NCI-H524 treated with DMSO at 0.1 percent for 48 hours (cell line): Measurements from ENCODE around the gene CIBAR2.
A peak's percentile ranks its signal among the peaks of the same experiment; 100 is the strongest.

Source experiments
- DNase-seq: peaks from one replicate; lab custom pipeline; 2025; lab: John Stamatoyannopoulos, UW

CIBAR2 gene

DNA sequence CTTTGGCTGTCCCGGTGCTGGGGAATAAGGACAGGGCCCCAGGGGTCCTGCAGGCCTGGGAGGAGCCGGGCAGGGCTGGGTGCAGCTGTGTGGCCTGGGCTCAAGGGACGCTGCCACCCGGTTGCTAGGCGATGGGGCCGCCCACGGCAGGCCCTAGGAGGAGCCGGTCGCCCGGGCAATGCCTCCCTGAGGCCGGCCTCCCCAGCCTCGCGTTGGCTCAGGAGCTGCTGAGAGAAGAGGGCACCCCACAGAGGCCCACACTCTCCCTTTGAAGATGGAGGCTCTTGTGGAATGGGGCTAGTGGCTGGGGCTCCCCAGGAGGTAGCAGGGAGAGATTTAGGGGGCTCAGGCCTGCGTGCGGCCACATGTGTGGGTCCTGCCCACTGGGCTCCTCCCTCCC lies at the start of gene CIBAR2:
Gene CIBAR2, minus strand, starts transcription at position 109 of the 400 bp plus-strand sequence. CDS start 120 bp downstream, outside the sequence.
- DNase-seq = no peak

GRCh38 chr16:85159179-85159980 lies 47.1 kb upstream of the CIBAR2 start:
- no peak for DNase-seq

- DNase-seq = no peak
Observed at GRCh38 chr16:85158743-85159178, 46.5 kb upstream of the CIBAR2 start.

DNA sequence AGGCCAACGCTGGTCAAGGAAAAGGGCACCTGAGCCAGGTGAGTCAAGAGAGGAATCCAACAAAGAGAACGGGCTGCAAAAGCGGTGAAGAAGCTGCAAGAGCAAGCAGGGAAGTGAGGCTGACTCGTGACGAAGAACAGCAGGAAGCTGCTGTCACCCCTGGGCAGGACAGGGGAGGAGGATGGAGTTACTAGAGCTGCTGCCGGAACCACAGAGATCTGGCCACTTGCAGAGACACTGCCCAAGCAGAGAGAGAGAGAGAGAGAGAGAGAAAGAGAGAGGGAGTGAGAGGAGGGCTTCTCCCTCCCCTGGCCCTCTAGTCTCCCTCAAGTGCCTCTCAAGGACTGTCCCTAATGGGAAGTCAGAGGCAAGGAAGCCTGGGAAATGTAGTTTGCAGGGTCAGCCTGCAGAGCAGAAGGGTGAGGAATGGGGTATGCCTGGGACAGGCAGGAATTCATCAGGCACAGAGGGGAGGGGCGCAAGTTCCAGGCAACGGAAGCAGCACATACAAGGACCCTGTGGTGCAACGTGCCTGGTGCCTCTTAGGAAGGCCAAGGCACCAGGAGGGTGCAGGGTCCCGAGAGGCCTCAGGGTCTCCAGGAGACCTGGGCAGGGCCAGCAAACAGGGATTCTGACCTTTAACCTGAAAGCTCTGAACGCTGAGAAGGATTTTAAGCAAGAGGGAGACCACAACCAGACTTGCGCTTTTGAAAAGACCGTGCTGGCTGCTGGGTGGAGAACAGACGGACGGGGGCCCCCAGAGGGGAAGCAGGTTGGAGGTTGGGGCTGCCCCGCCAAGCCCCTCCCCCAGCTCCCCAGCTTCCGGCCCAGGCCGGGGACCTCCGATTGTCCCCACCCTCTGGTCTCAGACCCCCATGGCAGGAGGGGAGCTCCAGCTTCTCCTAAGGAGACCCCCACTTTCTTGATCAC lies 45.8 kb upstream of the CIBAR2 start:
- DNase-seq = peak; percentile 93

- no peak for DNase-seq
Observed at GRCh38 chr16:85157372-85157771, 45.1 kb upstream of the CIBAR2 start.

GRCh38 chr16:85156869-85157268 lies 44.6 kb upstream of the CIBAR2 start:
- DNase-seq = no peak

DNA sequence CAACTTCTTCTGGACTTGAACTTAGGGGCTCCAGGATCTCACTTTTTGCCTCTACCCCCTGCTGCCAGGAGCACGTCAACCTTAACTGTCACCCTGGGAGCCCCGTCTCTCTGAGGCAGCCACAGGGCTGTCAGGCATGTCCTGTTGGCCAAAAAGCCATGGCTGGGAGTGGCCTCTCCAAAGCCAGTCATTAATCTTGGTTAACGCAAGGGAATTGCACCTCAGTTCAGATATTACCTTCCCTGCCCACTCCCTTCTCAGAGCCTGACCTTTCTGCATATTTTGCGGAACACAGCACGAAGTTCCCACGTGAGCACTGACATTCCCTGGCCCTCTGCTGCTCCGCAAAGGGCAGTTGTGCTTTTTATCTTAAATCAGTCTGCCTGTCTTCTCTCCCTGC lies 44.2 kb upstream of the CIBAR2 start:
- no peak for DNase-seq

DNA sequence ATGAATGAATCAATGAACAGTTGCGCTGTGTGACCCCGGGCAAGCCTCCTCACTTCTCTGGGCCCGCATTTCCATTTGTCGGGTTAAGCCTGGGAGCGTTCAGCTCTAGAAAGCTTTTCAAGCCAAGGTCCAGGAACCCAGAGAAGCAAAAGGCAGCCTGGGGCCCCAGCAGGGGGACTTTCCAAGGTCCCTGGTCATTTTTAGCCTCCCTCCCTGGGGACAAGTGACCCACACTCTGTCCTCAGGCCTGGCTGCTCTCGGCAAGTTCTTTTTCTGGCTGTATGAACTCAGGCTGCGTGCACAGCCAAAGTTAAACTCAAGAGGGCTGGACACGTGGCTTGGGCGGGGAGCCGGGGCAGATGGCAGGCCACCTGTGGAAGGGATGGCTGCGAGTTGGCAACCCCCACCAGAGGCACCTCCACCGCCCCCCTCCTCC lies 41.4 kb upstream of the CIBAR2 start:
- no peak for DNase-seq

DNA sequence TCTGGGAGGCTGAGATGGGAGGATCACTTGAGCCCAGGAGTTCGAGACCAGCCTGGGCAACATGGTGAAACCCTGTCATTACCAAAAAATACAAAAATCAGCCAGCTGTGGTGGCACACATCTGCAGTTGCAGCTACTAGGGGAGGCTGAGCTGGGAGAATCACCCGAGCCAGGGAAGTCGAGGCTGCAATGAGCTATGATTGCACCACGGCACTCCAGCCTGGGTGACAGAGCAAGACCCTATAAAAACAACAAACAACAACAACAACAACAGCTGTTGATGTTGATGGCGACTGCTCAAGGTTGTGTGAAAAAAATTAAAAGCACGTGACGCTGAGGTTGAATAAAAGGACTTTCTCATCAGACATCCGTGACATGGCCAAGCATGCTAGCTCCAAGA lies 40.8 kb upstream of the CIBAR2 start:
- no peak for DNase-seq

DNA sequence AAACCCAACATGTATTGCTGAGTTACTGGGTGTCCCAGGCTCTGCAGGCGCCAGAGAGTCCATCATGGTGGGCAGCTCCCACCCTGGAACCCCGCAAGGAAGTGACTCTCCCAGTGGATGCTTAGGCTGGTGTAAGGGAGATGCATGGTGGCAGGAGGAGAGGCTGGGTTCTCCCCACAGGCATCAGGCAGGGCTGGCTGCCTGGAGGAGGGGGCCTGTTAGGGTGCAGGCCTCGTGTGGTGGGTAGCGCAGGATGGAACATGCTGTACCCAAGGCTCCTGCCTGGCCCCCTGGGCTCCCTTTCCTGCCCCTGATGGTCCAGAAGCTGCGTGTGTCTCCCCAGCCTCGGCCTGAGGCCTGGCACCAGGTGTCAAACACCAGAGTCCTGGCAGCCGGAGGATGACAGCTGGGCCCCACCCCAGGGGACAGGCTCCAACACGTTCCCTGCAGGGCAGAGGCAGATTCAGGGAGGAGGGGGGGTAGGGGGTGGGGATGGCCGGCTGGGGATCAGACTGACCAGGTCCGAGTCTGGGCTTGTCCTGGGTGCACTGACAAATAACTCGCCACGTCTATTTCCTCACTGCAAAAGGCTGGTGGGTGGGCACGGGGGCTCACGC lies 40.2 kb upstream of the CIBAR2 start:
- DNase-seq = peak; percentile 46

- DNase-seq = no peak
Observed at GRCh38 chr16:85151603-85152413, 39.5 kb upstream of the CIBAR2 start.

DNA sequence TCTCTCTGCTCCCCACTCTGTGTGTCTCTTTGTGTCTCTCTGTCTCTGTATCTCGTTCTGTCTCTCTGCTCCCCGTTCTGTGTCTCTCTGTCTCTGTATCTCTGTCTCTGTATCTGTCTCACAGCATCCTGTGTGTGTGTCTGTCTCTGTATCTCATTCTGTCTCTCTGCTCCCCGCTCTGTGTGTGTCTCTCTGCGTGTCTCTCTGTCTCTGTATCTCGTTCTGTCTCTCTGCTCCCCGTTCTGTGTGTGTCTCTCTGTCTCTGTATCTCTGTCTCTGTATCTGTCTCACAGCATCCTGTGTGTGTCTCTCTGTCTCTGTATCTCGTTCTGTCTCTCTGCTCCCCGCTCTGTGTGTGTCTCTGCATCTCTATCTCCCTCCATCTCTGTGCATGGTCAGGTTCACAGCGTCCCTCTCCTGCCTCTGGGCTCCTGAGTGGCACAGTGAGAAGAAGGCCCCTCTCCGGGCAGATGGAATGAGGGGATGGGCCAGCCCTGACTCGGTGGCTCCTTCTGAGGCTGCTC lies 38.9 kb upstream of the CIBAR2 start:
- DNase-seq = no peak

DNA sequence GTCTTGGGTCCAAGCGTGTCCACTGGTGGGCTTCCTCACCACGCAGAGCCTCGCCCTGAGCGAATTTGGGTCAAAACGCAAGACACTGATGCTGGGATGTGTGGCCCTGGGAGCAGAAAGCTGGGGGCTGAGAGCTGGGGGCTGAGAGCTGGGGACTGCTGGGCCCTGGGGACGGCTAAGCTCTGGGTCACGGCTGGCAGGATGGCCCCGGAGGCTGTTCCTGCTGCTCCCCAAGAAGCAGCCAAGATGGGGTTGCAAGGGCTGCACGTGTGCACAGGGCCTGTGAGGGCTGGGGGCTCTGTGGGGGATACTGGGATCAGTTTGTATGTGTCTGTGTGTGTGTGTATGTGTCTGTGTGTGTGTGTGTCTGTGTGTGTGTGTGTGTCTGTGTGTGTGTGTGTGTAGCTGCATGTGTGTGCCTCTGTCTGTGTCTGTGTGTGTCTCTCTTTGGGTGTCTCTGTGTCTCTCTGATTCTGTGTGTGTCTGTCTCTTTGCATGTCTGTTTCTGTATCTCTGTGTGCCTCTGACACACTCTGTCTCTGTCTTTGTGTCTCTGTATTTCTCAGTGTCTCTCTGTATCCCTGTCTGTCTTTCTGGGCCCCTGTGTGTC lies 38.2 kb upstream of the CIBAR2 start:
- no peak for DNase-seq

DNA sequence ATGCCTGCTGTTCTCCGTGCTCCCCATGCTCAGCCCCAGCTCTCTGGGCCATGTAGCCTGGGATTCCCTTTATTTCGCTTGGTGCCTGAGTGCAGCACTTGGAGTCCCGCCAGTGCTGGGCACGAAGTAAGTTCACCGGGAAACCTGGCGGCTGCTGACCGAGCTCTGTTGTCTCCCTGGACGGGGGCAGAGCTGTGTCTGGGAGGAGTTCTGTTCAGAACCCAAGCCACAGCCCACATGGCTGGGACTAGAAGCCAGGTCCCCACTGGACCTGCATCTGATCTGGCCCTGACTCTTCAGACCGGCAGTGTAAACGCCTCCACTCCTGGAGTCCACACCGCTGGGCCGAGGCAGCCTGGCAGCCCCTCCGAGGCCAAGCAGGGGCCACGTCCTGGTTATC lies 37.5 kb upstream of the CIBAR2 start:
- DNase-seq = no peak

GRCh38 chr16:85148931-85149330 lies 36.7 kb upstream of the CIBAR2 start:
- no peak for DNase-seq

DNA sequence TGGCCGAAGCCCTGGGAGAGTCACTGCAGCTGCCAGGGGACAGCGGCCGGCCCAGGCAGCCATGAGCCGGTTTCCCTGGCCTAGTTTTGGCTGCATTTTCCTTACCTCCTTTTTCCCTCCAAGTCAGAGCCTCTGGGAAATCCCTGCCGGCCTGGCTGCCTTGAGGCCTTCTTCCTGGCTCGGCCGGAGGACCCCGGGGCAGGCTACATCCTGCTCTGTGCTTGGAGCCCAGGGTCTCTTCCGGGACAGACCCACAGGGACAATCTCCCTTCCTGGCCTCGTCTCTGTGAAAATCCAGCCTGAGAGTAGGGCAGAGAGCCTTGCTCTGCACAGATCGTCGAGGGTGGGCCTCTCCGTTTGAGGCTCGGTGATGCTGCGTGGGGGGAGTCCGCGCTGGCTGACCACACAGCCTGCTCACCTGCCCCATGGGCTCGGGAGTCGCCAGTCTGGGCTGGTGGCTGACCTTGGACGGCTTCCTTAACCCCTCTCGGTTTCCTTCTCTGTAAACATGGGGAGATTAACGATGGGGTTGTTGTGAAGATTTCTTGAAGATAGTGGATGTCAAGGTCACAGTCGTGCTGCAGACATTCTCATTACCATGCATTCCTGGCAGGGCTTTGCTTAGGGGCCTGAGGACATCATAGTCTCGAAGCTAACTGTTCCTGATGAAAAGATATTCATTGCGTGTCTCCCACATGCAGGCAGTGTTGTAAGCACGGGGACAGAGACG lies 34.8 kb upstream of the CIBAR2 start:
- no peak for DNase-seq

DNA sequence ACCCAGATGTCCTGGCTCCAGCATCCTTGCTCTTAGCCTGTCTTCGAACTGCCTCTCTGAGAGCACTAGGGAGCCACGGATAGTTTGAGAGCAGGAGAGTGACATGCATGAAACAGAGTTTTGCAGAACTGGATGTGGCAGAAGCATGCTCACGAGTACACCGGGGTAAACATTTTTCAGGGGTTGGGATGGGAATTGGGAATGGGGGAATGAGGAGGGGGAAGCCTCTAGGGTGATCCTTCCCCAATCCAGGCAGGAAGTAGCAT lies 34.2 kb upstream of the CIBAR2 start:
- no peak for DNase-seq

- DNase-seq = no peak
Observed at GRCh38 chr16:85145734-85146531, 33.7 kb upstream of the CIBAR2 start.

DNA sequence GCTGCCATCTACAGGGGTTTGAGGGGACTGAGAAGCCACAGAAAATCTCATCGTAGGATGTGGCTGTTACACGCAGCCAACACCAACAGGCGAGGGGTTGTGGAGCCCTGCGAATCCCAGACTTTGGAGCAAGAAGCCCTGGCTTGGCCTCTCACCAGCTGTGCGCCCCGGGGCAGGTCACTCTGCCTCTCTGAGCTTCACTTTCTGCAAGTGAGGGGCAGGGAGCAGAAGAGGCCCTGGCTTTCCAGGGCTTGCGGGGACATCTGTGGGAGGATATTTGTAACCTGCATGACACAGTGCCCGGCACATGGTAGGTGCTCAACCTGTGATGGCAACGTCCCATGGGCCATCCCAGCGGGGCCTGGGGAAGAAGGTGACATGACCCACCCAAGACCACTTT lies 32.9 kb upstream of the CIBAR2 start:
- no peak for DNase-seq
